Measurements from ENCODE around the gene PRUNE2. TPM values are rescaled to one million over a fixed set of nuclear protein-coding genes. Genes with fewer than 3 reads are reported as not detected.

Gene PRUNE2
- total RNA-seq, 2 experiments from 2014 or later = 0.38 to 0.44 TPM

- ChIA-PET CTCF (ENCODE audit: unreplicated experiment) (no interaction called here), POLR2A (interaction anchor here (0.6 to 2.4 kb wide), 4 partner anchors 8 to 16 kb away, joined by 4 to 9 read pairs (median 6); no protein-coding TSS in a partner anchor)
- H3K9me2 ChIP-seq (ENCODE audit: insufficient read depth, low read length) = no peaks in the 10 kb centered on the region
- no TSS peak for BruUV-seq (replicated peaks)
- DNase-seq (ENCODE audit: low spot score) = no peak
- H4K20me1 ChIP-seq (ENCODE audit: insufficient read depth, low read length) = no peaks in the 10 kb centered on the region
- H3K27ac ChIP-seq (ENCODE audit: low read depth, low read length, poor library complexity, severe bottlenecking) = no peak overlapping the region
- H3K4me1 ChIP-seq (ENCODE audit: insufficient read depth, low read length, poor library complexity, severe bottlenecking) = no peaks in the 10 kb centered on the region
- H2AFZ ChIP-seq (ENCODE audit: low read length) = no peak overlapping the region
- TF ChIP-seq EZH2phosphoT487 (IDR thresholded peaks at IDR 0.05; ENCODE audit: borderline replicate concordance, low read depth, low read length) = no peak
- TF ChIP-seq CTCF (conservative IDR thresholded peaks at IDR 0.05; ENCODE audit: low read length) = no peak
- no peaks in the 10 kb centered on the region for H3K36me3 ChIP-seq (ENCODE audit: insufficient read depth, low read length)
- H3K9me3 ChIP-seq (ENCODE audit: low read length) = no peaks in the 10 kb centered on the region
- intact Hi-C loops (cut with micrococcal nuclease; ENCODE audit: unreplicated experiment) = no loop called here
- H3K4me2 ChIP-seq (ENCODE audit: low read length) = no peak overlapping the region
- no peak overlapping the region for H3K4me3 ChIP-seq (ENCODE audit: low read depth, low read length, poor library complexity, severe bottlenecking)
- no peaks in the 10 kb centered on the region for H3K79me2 ChIP-seq (ENCODE audit: insufficient read depth, low read depth, low read length)
Observed at GRCh38 chr9:76613150-76613781, 292.6 kb downstream of the PRUNE2 start.

GRCh38 chr9:76610011-76610352 is 295.9 kb downstream of the PRUNE2 start:
- peaks cover 13% of the 10 kb centered on the region for H3K4me1 ChIP-seq (ENCODE audit: insufficient read depth, low read length, poor library complexity, severe bottlenecking)
- no peaks in the 10 kb centered on the region for H3K9me2 ChIP-seq (ENCODE audit: insufficient read depth, low read length)
- no peaks in the 10 kb centered on the region for H3K9me3 ChIP-seq (ENCODE audit: low read length)
- H3K4me3 ChIP-seq (ENCODE audit: low read depth, low read length, poor library complexity, severe bottlenecking) = no peak overlapping the region
- H4K20me1 ChIP-seq (ENCODE audit: insufficient read depth, low read length) = no peaks in the 10 kb centered on the region
- TF ChIP-seq EZH2phosphoT487 (IDR thresholded peaks at IDR 0.05; ENCODE audit: borderline replicate concordance, low read depth, low read length) (no peak), CTCF (conservative IDR thresholded peaks at IDR 0.05; ENCODE audit: low read length) (no peak)
- no peak for DNase-seq (ENCODE audit: low spot score)
- no peak overlapping the region for H2AFZ ChIP-seq (ENCODE audit: low read length)
- intact Hi-C loops (cut with micrococcal nuclease; ENCODE audit: unreplicated experiment) = no loop called here
- no peak overlapping the region for H3K4me2 ChIP-seq (ENCODE audit: low read length)
- CTCF ChIA-PET (ENCODE audit: unreplicated experiment) = no interaction called here
- no peaks in the 10 kb centered on the region for H3K36me3 ChIP-seq (ENCODE audit: insufficient read depth, low read length)
- H3K79me2 ChIP-seq (ENCODE audit: insufficient read depth, low read depth, low read length) = no peaks in the 10 kb centered on the region
- POLR2A ChIA-PET = interaction anchor here (0.6 to 1.6 kb wide), 5 partner anchors 9 to 30 kb away, joined by 3 to 7 read pairs (median 5); no protein-coding TSS in a partner anchor
- H3K27ac ChIP-seq (ENCODE audit: low read depth, low read length, poor library complexity, severe bottlenecking) = no peak overlapping the region
- BruUV-seq (replicated peaks) = no TSS peak

- Histone ChIP-seq H3K4me1 (ENCODE audit: insufficient read depth, low read length, poor library complexity, severe bottlenecking) (peaks cover 18% of the 10 kb centered on the region), H3K9me2 (ENCODE audit: insufficient read depth, low read length) (no peaks in the 10 kb centered on the region), H2AFZ (ENCODE audit: low read length) (no peak overlapping the region), H4K20me1 (ENCODE audit: insufficient read depth, low read length) (no peaks in the 10 kb centered on the region), H3K36me3 (ENCODE audit: insufficient read depth, low read length) (no peaks in the 10 kb centered on the region), H3K79me2 (ENCODE audit: insufficient read depth, low read depth, low read length) (no peaks in the 10 kb centered on the region), H3K9me3 (ENCODE audit: low read length) (no peaks in the 10 kb centered on the region), H3K27ac (ENCODE audit: low read depth, low read length, poor library complexity, severe bottlenecking) (no peak overlapping the region), H3K4me3 (ENCODE audit: low read depth, low read length, poor library complexity, severe bottlenecking) (no peak overlapping the region), H3K4me2 (ENCODE audit: low read length) (no peak overlapping the region)
- CTCF ChIA-PET (ENCODE audit: unreplicated experiment) = interaction anchor here (1.4 kb wide), 1 partner anchor 33 kb away, joined by 3 read pairs; no protein-coding TSS in a partner anchor
- TF ChIP-seq EZH2phosphoT487 (IDR thresholded peaks at IDR 0.05; ENCODE audit: borderline replicate concordance, low read depth, low read length) (no peak), CTCF (conservative IDR thresholded peaks at IDR 0.05; ENCODE audit: low read length) (no peak)
- POLR2A ChIA-PET = interaction anchor here (0.6 to 1.6 kb wide), 6 partner anchors 10 to 135 kb away, joined by 3 to 7 read pairs (median 4); no protein-coding TSS in a partner anchor
- intact Hi-C loops (cut with micrococcal nuclease; ENCODE audit: unreplicated experiment) = no loop called here
- BruUV-seq (replicated peaks) = no TSS peak
- DNase-seq (ENCODE audit: low spot score) = no peak
Observed at GRCh38 chr9:76609285-76610010, 296.5 kb downstream of the PRUNE2 start.

Measured in OCI-LY7 (cell line).